GM12878 (cell line): Measurements from ENCODE around the gene AADAC. TPM values are rescaled to one million over a fixed set of nuclear protein-coding genes. Genes with fewer than 3 reads are reported as not detected.

Source experiments
- ATAC-seq: fragments of 200-7000 bp; cut with Tn5 transposase; 3 replicates; pipeline ENCODE4 v1.9.1; 2020; ENCODE audit warnings: mild to moderate bottlenecking, moderate library complexity
- BruUV-seq: library from RNA; stranded (reverse); fragments of 400-500 nt; replicated peaks from 2 replicates; lab custom pipeline; 2021; lab: Mats Ljungman, UMichigan
- CTCF ChIA-PET: fragments of 300-600 bp; sonication (Branson Sonifier 250); formaldehyde crosslinking; extraction: SDS; loops from one replicate; lab custom pipeline; 2021; ENCODE audit warnings: inconsistent platforms; lab: Yijun Ruan, JAX
- POLR2A ChIA-PET: fragments of 350-600 bp; formaldehyde crosslinking; extraction: SDS; loops from one replicate; lab custom pipeline; 2021; ENCODE audit warnings: inconsistent platforms; lab: Charles Lee
- RAD21 ChIA-PET: fragments of 300-600 bp; sonication (Branson Sonifier 250); formaldehyde crosslinking; loops from one replicate; lab custom pipeline; 2023; ENCODE audit warnings: antibody characterized with exemption; ENCODE audit not compliant: unreplicated experiment; lab: Charles Lee
- SMC1A ChIA-PET: fragments of 300-600 bp; sonication (Branson Sonifier 250); formaldehyde crosslinking; loops from one replicate; lab custom pipeline; 2023; ENCODE audit not compliant: unreplicated experiment, uncharacterized antibody; lab: Charles Lee
- DNase-seq: peaks from one replicate; pipeline ENCODE4 v3.0.0-alpha.2; 2011; ENCODE audit warnings: low read depth, low spot score
- FAIRE-seq: peaks from 3 replicates; lab custom pipeline; 2011; peaks lifted over from hg19 to GRCh38; lab: Jason Lieb, UNC
- H2AFZ ChIP-seq: 2 replicates; pipeline ENCODE4 v1.6.0; 2011; ENCODE audit warnings: low read depth, low read length, control low read depth; ENCODE audit not compliant: control insufficient read depth
- H3K27ac ChIP-seq: 2 replicates; pipeline ENCODE4 v1.5.1; 2011; ENCODE audit warnings: control low read depth; ENCODE audit not compliant: control insufficient read depth, insufficient read depth
- H3K27me3 ChIP-seq, 2 experiments: replicated peaks in 1 of 2; 2 replicates each; pipeline versions ENCODE4 v1.6.0 to v1.6.1; 2011; ENCODE audit warnings: low read length in 1 of 2; ENCODE audit not compliant: control insufficient read depth in 2 of 2, insufficient read depth in 2 of 2
- H3K36me3 ChIP-seq, 2 experiments: 2 replicates each; pipeline ENCODE4 v1.5.1; 2011; ENCODE audit warnings: low read length in 1 of 2; ENCODE audit not compliant: control insufficient read depth in 2 of 2, insufficient read depth in 2 of 2
- H3K4me1 ChIP-seq: 2 replicates; pipeline ENCODE4 v1.6.1; 2011; ENCODE audit warnings: mild to moderate bottlenecking, low read length, moderate library complexity, mixed read lengths; ENCODE audit not compliant: control insufficient read depth, insufficient read depth
- H3K4me2 ChIP-seq: 2 replicates; pipeline ENCODE4 v1.6.0; 2011; ENCODE audit warnings: control low read depth; ENCODE audit not compliant: control insufficient read depth, insufficient read depth
- H3K4me3 ChIP-seq: fragments of 200-600 bp; sonication (generic); 2 replicates; pipeline ENCODE4 v1.5.1; 2016
- H3K79me2 ChIP-seq: 2 replicates; pipeline ENCODE4 v1.6.0; 2011; ENCODE audit warnings: low read length; ENCODE audit not compliant: control insufficient read depth, insufficient read depth
- H3K9ac ChIP-seq: 2 replicates; pipeline ENCODE4 v1.8.0; 2011; ENCODE audit warnings: low read length, control low read depth, mixed read lengths; ENCODE audit not compliant: control insufficient read depth, insufficient read depth
- H3K9me3 ChIP-seq: replicated peaks from 3 replicates; pipeline ENCODE4 v1.5.1; 2011; ENCODE audit warnings: mild to moderate bottlenecking, low read length; ENCODE audit not compliant: control insufficient read depth, insufficient read depth
- H4K20me1 ChIP-seq: 2 replicates; pipeline ENCODE4 v1.6.0; 2011; ENCODE audit not compliant: control insufficient read depth, insufficient read depth
- BACH1 ChIP-seq: fragments of 450-650 bp; IDR thresholded peaks from 2 replicates; pipeline ENCODE4 v1.6.1; 2017; ENCODE audit warnings: mild to moderate bottlenecking, borderline replicate concordance
- CHD1 ChIP-seq: IDR thresholded peaks from 2 replicates; pipeline ENCODE4 v1.6.1; 2012; ENCODE audit warnings: low read depth, low read length, improper control_type of control experiment
- HCFC1 ChIP-seq: fragments of 150-350 bp; IDR thresholded peaks from 2 replicates; pipeline ENCODE4 v1.6.1; 2014; ENCODE audit warnings: low read length
- HDGF ChIP-seq: fragments of 450-650 bp; IDR thresholded peaks from 2 replicates; pipeline ENCODE4 v1.6.1; 2016; ENCODE audit warnings: antibody characterized with exemption
- MTA3 ChIP-seq: IDR thresholded peaks from 2 replicates; pipeline ENCODE4 v1.6.1; 2012; ENCODE audit warnings: low read length, inconsistent platforms, borderline replicate concordance
- NR2C2 ChIP-seq: IDR thresholded peaks from 2 replicates; pipeline ENCODE4 v1.6.1; 2011; ENCODE audit warnings: borderline replicate concordance, low read depth; ENCODE audit not compliant: control insufficient read depth, insufficient read length
- SMAD1 ChIP-seq: fragments of 450-650 bp; IDR thresholded peaks from 2 replicates; pipeline ENCODE4 v1.6.1; 2018; ENCODE audit warnings: mild to moderate bottlenecking, low read depth; ENCODE audit not compliant: partially characterized antibody
- SUZ12 ChIP-seq: fragments of 200-600 bp; sonication (generic); IDR thresholded peaks from one replicate; pipeline ENCODE4 v1.6.1; 2018; ENCODE audit warnings: antibody characterized with exemption, mild to moderate bottlenecking; ENCODE audit not compliant: unreplicated experiment
- WRNIP1 ChIP-seq: IDR thresholded peaks from 2 replicates; pipeline ENCODE4 v1.6.1; 2011; ENCODE audit warnings: low read depth, low read length, improper control_type of control experiment, borderline replicate concordance
- WGBS: methylation state at CpG from one replicate; pipeline ENCODE4 v1.1.6; 2016; ENCODE audit warnings: low lambda C conversion rate; ENCODE audit not compliant: insufficient replicate concordance, insufficient coverage; ENCODE audit errors: missing lambda C conversion rate; 5-methylcytosine and 5-hydroxymethylcytosine counted together
- in situ Hi-C: fragments of 300-500 bp; cut with MboI; formaldehyde crosslinking; loops from 9 replicates; pipeline ENCODE4 v1.14.3; 2018; ENCODE audit warnings: mixed read lengths
- intact Hi-C: fragments of 100-400 bp; cut with micrococcal nuclease; formaldehyde crosslinking; loops from one replicate; pipeline ENCODE4 v1.14.2; 2022; ENCODE audit not compliant: unreplicated experiment
- polyA plus RNA-seq, 11 experiments: library from polyadenylated mRNA; depleted of rRNA in 4 of 11; unstranded in 6 of 11; stranded (reverse) in 5 of 11; fragments of >200 nt; fragmentation: Nextera tagmentation in 4 of 11; fragmentation: Illumina TruSeq in 1 of 11; extraction: Ambion mirVana in 4 of 11; extraction: Trizol in 1 of 11; gene quantifications; 1 replicate in 1 of 11; 2 replicates in 10 of 11; pipeline versions ENCODE4 v1.2.1 to v1.2.3, GENCODE V29; 2011 to 2016; ENCODE audit warnings: inconsistent platforms in 2 of 11, missing spikeins in 2 of 11, low read depth in 1 of 11
- total RNA-seq, 4 experiments: library from RNA; depleted of rRNA in 3 of 4; stranded (reverse); fragments of >200 nt in 3 of 4; fragmentation: Illumina TruSeq in 1 of 4; extraction: Trizol in 1 of 4; gene quantifications; 2 replicates each; pipeline versions ENCODE4 v1.2.1 to v1.2.3, GENCODE V29; 2013 to 2021
- TF ChIP-seq, protein P1 (sequence below): IDR thresholded peaks from 2 replicates; pipeline ENCODE4 v1.6.1; 2012; ENCODE audit warnings: low read depth, low read length, improper control_type of control experiment
- TF ChIP-seq, protein P2 (sequence below): IDR thresholded peaks from 2 replicates; pipeline ENCODE4 v1.6.1; 2011; ENCODE audit warnings: borderline replicate concordance, low read depth, mild to moderate bottlenecking, moderate library complexity, mixed read lengths, low read length; ENCODE audit not compliant: insufficient read depth; ENCODE audit errors: extremely low read length
- TF ChIP-seq, protein P3 (sequence below): fragments of 450-650 bp; IDR thresholded peaks from 2 replicates; pipeline ENCODE4 v1.6.1; 2014; ENCODE audit warnings: mild to moderate bottlenecking
- TF ChIP-seq, protein P4 (sequence below): fragments of 450-650 bp; IDR thresholded peaks from 2 replicates; pipeline ENCODE4 v1.6.1; 2018; ENCODE audit warnings: mild to moderate bottlenecking, low read depth, moderate library complexity; ENCODE audit not compliant: partially characterized antibody

Gene AADAC
- total and polyA plus RNA-seq, 10 of the 15 experiments (the other 5 are each of a cell fraction or from before 2014, with no cell fraction given) = 0.13 TPM; not detected in 9

DNA sequence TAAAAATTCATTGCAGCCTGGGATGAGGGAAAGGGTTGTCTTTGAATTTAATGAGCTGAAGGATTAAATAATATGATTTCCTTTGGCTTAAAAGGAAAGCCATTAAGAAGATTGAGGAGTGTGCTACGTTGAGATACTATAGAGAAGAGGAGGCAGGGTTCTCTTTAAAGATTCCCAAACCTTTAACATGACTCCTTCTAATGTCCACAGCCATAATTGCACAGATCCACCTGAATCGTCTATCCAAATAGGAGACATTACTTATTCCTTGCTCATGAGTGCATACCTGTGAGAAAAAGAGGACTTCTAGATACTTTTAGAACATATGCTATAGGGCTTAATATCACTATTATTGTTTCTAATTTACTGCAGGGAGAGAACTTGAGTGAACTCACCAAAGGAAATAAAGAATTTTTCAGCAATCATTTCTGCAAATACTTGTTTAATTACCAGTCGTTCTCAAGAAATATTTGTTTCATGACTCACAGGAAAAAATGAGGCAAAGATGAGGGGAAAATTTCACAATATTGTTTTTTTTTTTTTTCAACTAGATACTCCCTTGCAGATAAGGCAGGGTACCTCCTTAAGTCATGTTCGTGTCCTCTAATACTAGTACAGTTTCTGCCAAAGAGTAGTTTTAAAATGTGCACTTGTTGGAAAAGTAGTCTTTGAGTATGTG lies 50.6 kb downstream of the AADAC start (continued):
- TF ChIP-seq, protein P1, sequence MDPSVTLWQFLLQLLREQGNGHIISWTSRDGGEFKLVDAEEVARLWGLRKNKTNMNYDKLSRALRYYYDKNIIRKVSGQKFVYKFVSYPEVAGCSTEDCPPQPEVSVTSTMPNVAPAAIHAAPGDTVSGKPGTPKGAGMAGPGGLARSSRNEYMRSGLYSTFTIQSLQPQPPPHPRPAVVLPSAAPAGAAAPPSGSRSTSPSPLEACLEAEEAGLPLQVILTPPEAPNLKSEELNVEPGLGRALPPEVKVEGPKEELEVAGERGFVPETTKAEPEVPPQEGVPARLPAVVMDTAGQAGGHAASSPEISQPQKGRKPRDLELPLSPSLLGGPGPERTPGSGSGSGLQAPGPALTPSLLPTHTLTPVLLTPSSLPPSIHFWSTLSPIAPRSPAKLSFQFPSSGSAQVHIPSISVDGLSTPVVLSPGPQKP = no peak
- no peak for TF ChIP-seq CHD1
- no peak for TF ChIP-seq NR2C2
- TF ChIP-seq HDGF = no peak
- TF ChIP-seq, protein P2, sequence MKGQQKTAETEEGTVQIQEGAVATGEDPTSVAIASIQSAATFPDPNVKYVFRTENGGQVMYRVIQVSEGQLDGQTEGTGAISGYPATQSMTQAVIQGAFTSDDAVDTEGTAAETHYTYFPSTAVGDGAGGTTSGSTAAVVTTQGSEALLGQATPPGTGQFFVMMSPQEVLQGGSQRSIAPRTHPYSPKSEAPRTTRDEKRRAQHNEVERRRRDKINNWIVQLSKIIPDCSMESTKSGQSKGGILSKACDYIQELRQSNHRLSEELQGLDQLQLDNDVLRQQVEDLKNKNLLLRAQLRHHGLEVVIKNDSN = no peak

DNA sequence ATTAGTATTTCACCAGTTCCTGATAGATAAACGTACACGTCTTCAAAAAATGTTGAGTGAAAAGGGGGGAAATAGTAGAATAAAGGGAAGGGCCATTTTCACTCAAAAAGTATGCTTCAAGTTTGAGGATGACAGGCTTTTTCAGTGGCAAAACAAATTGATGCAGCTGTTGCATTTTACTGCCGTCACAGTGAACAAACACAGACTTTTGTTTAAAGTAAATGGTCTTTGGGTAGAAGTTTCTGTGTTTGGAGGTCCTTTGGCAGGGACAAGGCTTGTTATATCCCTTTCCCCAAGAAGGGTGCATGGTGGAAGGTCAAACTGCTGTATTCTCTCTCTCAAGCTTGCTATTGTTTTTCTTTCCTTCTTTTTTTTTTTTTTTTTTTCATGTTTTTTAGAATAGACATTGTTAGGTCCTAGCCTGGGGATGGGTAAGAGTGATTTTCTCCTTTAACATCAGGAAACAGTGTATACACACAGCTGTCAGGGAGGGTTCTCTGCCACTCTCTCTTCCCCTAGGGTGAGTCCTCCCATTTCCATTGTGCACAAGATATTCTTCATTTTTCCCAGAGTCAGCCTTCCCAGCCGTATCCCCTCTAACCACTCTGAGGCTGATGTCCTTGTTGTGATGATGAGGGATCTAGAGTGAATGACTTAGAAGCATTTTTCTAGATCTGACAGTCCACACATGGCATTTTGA lies 52.9 kb downstream of the AADAC start:
- ChIA-PET SMC1A (no interaction called here), RAD21 (interaction anchor here (1.0 kb wide), 1 partner anchor 9 kb away, joined by 3 read pairs; no protein-coding TSS in a partner anchor)
- Histone ChIP-seq H3K4me1 (peaks cover 5% of the 10 kb centered on the region), H3K36me3 (no peaks in the 10 kb centered on the region), H3K9me3 (no peaks in the 10 kb centered on the region), H3K27me3 (no peaks in the 10 kb centered on the region)
- ATAC-seq = no peak
- no peak for DNase-seq
- WGBS = 74% methylated on average over 4 of the region's 4 CpGs
- TF ChIP-seq, protein P3, sequence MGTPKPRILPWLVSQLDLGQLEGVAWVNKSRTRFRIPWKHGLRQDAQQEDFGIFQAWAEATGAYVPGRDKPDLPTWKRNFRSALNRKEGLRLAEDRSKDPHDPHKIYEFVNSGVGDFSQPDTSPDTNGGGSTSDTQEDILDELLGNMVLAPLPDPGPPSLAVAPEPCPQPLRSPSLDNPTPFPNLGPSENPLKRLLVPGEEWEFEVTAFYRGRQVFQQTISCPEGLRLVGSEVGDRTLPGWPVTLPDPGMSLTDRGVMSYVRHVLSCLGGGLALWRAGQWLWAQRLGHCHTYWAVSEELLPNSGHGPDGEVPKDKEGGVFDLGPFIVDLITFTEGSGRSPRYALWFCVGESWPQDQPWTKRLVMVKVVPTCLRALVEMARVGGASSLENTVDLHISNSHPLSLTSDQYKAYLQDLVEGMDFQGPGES = no peak
- no peak for TF ChIP-seq WRNIP1
- TF ChIP-seq, protein P4, sequence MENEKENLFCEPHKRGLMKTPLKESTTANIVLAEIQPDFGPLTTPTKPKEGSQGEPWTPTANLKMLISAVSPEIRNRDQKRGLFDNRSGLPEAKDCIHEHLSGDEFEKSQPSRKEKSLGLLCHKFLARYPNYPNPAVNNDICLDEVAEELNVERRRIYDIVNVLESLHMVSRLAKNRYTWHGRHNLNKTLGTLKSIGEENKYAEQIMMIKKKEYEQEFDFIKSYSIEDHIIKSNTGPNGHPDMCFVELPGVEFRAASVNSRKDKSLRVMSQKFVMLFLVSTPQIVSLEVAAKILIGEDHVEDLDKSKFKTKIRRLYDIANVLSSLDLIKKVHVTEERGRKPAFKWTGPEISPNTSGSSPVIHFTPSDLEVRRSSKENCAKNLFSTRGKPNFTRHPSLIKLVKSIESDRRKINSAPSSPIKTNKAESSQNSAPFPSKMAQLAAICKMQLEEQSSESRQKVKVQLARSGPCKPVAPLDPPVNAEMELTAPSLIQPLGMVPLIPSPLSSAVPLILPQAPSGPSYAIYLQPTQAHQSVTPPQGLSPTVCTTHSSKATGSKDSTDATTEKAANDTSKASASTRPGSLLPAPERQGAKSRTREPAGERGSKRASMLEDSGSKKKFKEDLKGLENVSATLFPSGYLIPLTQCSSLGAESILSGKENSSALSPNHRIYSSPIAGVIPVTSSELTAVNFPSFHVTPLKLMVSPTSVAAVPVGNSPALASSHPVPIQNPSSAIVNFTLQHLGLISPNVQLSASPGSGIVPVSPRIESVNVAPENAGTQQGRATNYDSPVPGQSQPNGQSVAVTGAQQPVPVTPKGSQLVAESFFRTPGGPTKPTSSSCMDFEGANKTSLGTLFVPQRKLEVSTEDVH = no peak
- TF ChIP-seq MTA3 = no peak
- no peak for TF ChIP-seq SMAD1
- TF ChIP-seq HCFC1 = no peak
- TF ChIP-seq SUZ12 = no peak
- TF ChIP-seq BACH1 = no peak
- TF ChIP-seq, all 136 proteins: peak for 0
- no peak overlapping the region for H3K27ac ChIP-seq
- intact Hi-C loops = no loop called here
- no peaks in the 10 kb centered on the region for H3K79me2 ChIP-seq
- H2AFZ ChIP-seq = no peak overlapping the region
- no peak overlapping the region for H3K9ac ChIP-seq
- in situ Hi-C loops = no loop called here
- H4K20me1 ChIP-seq = no peaks in the 10 kb centered on the region
- no peak for FAIRE-seq
- POLR2A ChIA-PET = interaction anchor here (0.6 kb wide), 1 partner anchor 503 kb away, joined by 3 read pairs; no protein-coding TSS in a partner anchor
- H3K4me3 ChIP-seq = no peak overlapping the region
- CTCF ChIA-PET = no interaction called here
- H3K4me2 ChIP-seq = no peak overlapping the region
- no TSS peak for BruUV-seq
